ENCODE data around the gene ZNF608. TPM values are rescaled to one million over a fixed set of nuclear protein-coding genes. Genes with fewer than 3 reads are reported as not detected.

ZNF608 gene
- total RNA-seq, 1 donor from 2014 or later, result 20.6 TPM

- no peaks in the 10 kb centered on the region for H3K27me3 ChIP-seq
- no peak overlapping the region for H3K4me3 ChIP-seq
- intact Hi-C loops (cut with DNase I), result no loop called here
- no peaks in the 10 kb centered on the region for H3K36me3 ChIP-seq
- no peak for TF ChIP-seq POLR2AphosphoS5 (IDR thresholded peaks at IDR 0.05; ENCODE audit: insufficient read depth in 1 of 2, low read depth in 1 of 2)
- TF ChIP-seq CTCF (IDR thresholded peaks at IDR 0.05), result no peak
- no peak for TF ChIP-seq POLR2A (IDR thresholded peaks at IDR 0.05)
- peaks cover 51% of the 10 kb centered on the region for H3K4me1 ChIP-seq
- no peak overlapping the region for H3K27ac ChIP-seq
- DNase-seq (ENCODE audit: extremely low spot score in 2 of 2), result no peak
- no peaks in the 10 kb centered on the region for H3K9me3 ChIP-seq
Observed at GRCh38 chr5:124702525-124702924, 43.9 kb downstream of the ZNF608 start.

- Histone ChIP-seq H3K4me3 (no peak overlapping the region), H3K9me3 (no peaks in the 10 kb centered on the region), H3K27me3 (no peaks in the 10 kb centered on the region), H3K27ac (no peak overlapping the region), H3K36me3 (no peaks in the 10 kb centered on the region), H3K4me1 (peaks cover 51% of the 10 kb centered on the region)
- TF ChIP-seq CTCF (IDR thresholded peaks at IDR 0.05) (no peak), POLR2AphosphoS5 (IDR thresholded peaks at IDR 0.05; ENCODE audit: insufficient read depth in 1 of 2, low read depth in 1 of 2) (no peak), POLR2A (IDR thresholded peaks at IDR 0.05) (no peak)
- intact Hi-C loops (cut with DNase I), result no loop called here
- DNase-seq (ENCODE audit: extremely low spot score in 2 of 2), result no peak
Observed at GRCh38 chr5:124701873-124702425, 44.5 kb downstream of the ZNF608 start.

GRCh38 chr5:124701016-124701415 is 45.4 kb downstream of the ZNF608 start:
- Histone ChIP-seq H3K9me3 (no peaks in the 10 kb centered on the region), H3K4me3 (no peak overlapping the region), H3K27ac (no peak overlapping the region), H3K4me1 (peaks cover 48% of the 10 kb centered on the region), H3K36me3 (no peaks in the 10 kb centered on the region), H3K27me3 (no peaks in the 10 kb centered on the region)
- DNase-seq (ENCODE audit: extremely low spot score in 2 of 2), result no peak
- intact Hi-C loops (cut with DNase I), result no loop called here
- TF ChIP-seq POLR2A (IDR thresholded peaks at IDR 0.05) (no peak), CTCF (IDR thresholded peaks at IDR 0.05) (no peak)

GRCh38 chr5:124700333-124700732 is 46.1 kb downstream of the ZNF608 start:
- no peaks in the 10 kb centered on the region for H3K36me3 ChIP-seq
- H3K9me3 ChIP-seq, result no peaks in the 10 kb centered on the region
- H3K27me3 ChIP-seq, result no peaks in the 10 kb centered on the region
- no peak for TF ChIP-seq POLR2A (IDR thresholded peaks at IDR 0.05)
- TF ChIP-seq POLR2AphosphoS5 (IDR thresholded peaks at IDR 0.05; ENCODE audit: insufficient read depth in 1 of 2, low read depth in 1 of 2), result no peak
- no peak for TF ChIP-seq CTCF (IDR thresholded peaks at IDR 0.05)
- no peak overlapping the region for H3K27ac ChIP-seq
- intact Hi-C loops (cut with DNase I), result no loop called here
- no peak for DNase-seq (ENCODE audit: extremely low spot score in 2 of 2)
- no peak overlapping the region for H3K4me3 ChIP-seq
- H3K4me1 ChIP-seq, result peaks cover 48% of the 10 kb centered on the region

- TF ChIP-seq CTCF (IDR thresholded peaks at IDR 0.05) (no peak), POLR2A (IDR thresholded peaks at IDR 0.05) (no peak), POLR2AphosphoS5 (IDR thresholded peaks at IDR 0.05; ENCODE audit: insufficient read depth in 1 of 2, low read depth in 1 of 2) (no peak)
- H3K9me3 ChIP-seq, result no peaks in the 10 kb centered on the region
- H3K4me1 ChIP-seq, result peaks cover 48% of the 10 kb centered on the region
- H3K4me3 ChIP-seq, result no peak overlapping the region
- no peaks in the 10 kb centered on the region for H3K27me3 ChIP-seq
- intact Hi-C loops (cut with DNase I), result no loop called here
- DNase-seq (ENCODE audit: extremely low spot score in 2 of 2), result no peak
- H3K27ac ChIP-seq, result peak overlapping the region; percentile 63
- no peaks in the 10 kb centered on the region for H3K36me3 ChIP-seq
Observed at GRCh38 chr5:124698770-124699169, 47.7 kb downstream of the ZNF608 start.
